G401.6 (cell line): ENCODE results near the gene RECK.
"Not testable (repeated sequence)": the region's sequence is repeated elsewhere in the genome, so short reads cannot be mapped to it uniquely, and the experiment has no call there.

ENCODE experiments used
- FAIRE-seq: peaks from 2 replicates; lab custom pipeline; 2012; peaks lifted over from hg19 to GRCh38; lab: Jason Lieb, UNC

Gene RECK

DNA sequence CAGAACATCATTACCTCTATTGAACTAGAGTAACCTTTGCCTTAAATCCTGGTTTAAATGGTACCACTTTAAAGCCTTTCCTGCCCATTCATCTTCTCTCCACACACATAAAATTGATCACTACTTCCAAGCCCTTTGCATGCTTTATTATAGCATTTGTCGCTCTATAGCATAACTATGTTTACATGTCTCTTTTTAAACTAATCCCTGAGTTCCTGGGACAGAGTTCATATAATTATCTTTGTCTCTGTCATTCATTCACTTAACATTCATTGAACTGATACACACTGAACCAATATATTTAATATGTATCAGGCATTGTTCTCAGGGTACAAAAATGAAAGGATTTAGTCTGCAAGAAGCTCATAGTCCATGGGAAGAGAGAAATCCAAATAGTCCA, 37.3 kb downstream of the RECK start:
- no peak for FAIRE-seq

GRCh38 chr9:36074870-36075532, 38.3 kb downstream of the RECK start:
- FAIRE-seq: peak; percentile 3

GRCh38 chr9:36078051-36078450, 41.3 kb downstream of the RECK start:
- no peak for FAIRE-seq

DNA sequence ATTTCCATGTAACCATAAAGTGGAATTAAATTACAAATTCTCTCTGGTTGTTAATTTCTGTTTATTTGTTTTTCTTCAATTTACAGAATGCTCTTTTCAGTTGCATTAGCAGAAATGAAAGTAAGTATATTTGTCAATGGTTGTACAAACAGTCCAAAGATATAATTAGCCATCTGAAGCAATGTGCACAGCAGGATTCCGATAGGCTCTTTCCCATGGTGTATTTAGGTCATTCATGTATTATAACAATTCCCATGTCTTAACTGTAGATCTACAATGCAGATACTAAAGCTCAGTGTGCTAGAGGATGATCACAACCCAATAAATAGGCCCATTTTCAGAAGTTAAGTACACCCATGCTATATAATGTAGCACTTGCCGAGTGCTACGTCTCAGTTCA, 43.8 kb downstream of the RECK start:
- no peak for FAIRE-seq

DNA sequence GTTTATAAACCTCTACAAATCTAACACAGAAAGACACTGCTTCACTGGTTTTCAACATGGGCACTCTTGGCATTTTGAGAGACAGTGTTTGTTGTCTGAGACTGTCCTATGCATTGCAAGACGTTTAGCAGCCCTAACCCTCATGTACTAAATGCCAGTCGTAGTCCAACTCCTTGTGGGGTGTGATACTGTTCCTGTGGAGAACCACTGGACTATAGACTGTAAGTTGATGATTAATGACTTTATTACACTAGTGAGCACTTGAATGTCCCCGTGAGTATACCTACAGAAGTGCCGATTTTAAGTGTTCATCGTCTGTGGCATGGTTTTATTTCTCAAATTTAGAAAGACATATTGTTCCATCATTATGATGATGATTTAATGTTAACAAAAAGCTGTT, 46.2 kb downstream of the RECK start:
- no peak for FAIRE-seq

GRCh38 chr9:36086442-36086841, 49.7 kb downstream of the RECK start:
- no peak for FAIRE-seq

GRCh38 chr9:36087054-36087453, 50.3 kb downstream of the RECK start:
- FAIRE-seq: not testable (repeated sequence)

GRCh38 chr9:36088020-36088419, 51.3 kb downstream of the RECK start:
- no peak for FAIRE-seq

- peak; percentile 13 for FAIRE-seq
Observed at GRCh38 chr9:36091026-36091953, 54.6 kb downstream of the RECK start.

DNA sequence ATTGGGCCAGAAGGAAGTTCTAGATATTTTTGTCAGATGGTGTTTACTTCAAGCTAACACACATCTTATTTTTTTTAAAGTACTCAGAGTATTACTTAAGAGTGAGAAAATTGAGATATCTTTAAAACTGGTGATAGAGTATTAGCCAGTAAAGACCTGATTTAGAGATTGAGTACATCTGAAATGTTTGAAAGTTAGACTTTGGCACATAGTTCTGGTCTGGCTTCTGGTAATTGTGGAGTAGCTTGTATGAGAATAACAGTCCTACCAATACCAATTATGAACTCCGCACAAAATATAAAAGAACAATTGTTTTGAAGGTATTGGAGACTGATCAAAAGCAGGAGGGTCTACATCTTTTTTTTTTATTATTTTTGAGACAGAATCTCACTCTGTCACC, 55.3 kb downstream of the RECK start:
- FAIRE-seq: no peak

DNA sequence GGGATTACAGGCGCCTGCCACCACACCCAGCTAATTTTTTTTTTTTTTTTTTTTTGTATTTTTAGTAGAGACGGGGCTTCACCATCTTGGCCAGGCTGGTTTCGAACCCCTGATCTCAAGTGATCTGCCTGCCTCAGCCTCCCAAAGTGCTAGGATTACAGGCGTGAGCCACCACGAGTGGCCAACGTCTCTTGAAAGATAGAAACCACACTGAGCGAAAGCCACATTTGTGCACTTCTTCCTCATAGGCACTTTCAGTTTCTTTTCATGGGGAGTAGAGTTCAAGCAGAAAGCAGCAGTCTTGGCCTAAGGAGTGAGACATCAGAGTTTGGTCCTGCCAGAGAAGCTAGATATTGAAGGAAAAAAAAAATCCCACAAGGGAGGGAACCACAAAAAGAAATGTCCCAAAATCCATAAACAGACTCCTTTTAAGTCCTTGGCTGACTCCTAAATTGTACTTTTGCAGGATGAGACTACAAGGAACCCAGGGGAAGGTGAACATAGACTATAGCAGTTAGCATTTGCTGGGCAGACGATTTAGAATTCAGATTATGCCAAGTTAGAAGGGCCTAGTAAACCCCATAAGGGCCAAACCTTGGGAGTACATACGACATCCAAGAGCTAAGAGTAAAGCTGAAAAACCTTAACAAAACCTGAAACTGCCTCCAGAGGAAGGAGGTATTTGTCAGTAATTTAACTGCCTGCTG, 55.9 kb downstream of the RECK start:
- FAIRE-seq: no peak

DNA sequence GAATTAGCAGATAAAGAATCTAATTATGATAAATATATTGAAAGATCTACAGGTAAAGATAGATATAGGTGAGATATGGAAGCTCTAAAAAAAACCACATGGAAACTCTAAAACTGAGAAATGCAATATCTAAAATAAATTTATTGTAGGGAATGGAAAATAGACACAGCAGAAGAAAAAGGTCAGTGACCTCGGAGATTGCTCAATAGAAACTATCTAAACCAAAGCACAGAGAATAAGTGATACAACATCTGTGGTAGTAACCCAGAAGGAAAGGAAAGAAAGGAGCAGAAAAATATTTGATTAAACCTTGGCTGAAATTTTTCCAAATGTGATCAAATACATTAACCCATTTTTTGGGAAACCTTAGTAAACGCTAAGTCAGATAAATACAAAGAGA, 56.7 kb downstream of the RECK start:
- no peak for FAIRE-seq

DNA sequence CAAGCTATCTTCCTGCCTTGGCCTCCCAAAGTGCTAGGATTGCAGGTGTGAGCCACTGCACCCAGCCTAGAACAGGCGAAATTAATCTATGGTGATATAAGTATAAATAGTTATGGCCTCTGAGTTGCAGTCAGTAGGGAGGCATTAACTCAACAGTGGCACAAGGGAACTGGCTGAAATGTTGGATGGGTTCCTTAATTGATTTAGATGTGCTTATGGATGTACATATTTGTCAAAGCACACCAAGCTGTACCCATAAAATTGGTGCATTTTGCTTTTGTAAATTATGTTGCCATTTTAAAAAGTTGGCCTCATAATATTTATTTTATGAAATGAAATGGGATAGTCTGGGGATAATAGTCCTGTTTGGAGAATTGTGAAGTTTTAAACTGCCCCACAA, 63.0 kb downstream of the RECK start:
- FAIRE-seq: no peak

GRCh38 chr9:36100532-36100931, 63.8 kb downstream of the RECK start:
- FAIRE-seq: no peak

GRCh38 chr9:36101916-36102741, 65.4 kb downstream of the RECK start:
- no peak for FAIRE-seq

DNA sequence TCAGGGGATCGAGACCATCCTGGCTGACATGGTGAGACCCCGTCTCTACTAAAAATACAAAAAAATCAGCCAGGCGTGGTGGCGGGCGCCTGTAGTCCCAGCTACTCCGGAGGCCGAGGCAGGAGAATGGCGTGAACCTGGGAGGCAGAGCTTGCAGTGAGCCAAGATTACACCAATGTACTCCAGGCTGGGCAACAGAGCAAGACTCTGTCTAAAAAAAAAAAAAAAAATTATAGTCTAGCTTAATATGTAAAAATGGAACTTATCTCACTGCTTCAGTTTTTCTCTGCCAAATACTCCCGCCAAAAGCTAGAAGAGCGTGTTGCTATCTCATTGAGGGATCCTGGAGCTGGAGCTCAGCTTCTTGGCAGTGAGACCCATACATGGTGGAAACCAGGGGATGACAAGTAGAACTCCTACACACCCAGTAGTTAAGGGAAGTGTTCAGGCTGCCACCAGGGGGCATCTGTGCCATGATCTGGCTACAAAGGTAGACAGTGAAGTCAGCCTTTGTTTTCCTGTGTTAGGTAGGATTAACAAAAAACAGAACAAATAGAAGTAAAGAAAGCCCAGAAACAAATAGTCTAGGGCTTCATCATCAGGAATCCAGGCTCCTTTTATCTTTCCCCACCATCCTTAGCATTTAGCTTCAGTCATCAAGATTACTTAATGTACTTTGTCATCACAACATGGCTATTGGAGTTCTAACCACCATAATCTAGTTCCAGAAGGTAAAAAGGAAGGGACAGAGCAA, 66.2 kb downstream of the RECK start:
- FAIRE-seq: peak; percentile 89

DNA sequence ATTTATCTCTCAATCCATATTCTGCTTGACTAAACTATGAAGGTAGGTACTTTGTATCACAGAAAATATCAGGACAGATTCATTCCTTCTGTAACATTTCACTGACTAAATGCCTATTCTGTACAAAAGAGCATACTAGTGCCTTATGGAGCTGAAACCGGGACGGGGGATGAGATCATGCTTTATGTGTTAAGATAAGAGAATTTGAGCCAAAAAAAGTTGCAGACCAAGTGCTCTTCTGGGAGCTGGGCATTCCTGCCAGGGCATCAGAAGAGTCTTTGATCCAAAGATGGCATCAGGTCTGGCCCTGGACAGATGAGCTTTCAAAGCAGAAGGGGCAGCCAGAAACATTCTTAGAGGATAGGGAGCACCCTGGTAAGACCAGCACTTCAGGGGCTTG, 72.4 kb downstream of the RECK start:
- no peak for FAIRE-seq

DNA sequence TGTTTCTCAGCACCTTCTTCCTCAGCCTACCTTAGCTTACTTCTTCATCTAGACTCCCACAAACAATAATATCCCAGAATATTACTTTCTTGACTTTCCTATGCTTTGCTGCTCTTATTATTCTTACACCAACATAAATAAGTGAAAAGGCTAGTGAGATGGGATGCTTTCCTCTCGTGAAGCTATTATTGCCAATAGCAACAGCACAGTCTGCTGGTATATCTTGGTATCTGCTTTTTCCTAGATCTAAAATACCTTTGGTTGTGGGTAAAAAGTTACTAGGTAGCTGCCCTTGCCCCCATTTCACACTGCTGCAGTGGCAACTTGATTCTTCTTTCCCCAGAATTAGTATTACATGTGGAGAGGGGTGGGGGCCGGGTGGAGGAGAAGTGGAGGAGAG, 73.7 kb downstream of the RECK start:
- no peak for FAIRE-seq

DNA sequence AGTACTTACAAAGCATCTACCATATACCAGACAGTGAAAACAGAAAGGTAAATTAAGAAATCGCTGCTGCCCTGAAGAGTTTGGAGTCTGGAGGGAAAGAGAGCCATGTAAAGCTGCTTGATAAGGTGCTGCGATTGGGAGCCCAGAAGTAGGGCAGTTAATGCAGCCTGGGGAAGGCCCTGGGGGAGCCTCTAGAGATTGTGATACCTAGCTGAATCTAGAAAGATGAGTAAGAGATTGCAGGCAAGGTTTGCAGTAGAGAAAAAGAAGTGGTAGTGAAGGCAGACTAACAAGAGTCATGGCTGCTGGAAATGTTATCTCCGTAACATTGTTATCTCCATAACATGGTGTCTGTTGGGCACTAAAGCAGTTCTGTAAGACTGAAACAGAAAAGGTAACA, 75.8 kb downstream of the RECK start:
- FAIRE-seq: no peak

GRCh38 chr9:36113999-36114398, 77.3 kb downstream of the RECK start:
- FAIRE-seq: no peak

DNA sequence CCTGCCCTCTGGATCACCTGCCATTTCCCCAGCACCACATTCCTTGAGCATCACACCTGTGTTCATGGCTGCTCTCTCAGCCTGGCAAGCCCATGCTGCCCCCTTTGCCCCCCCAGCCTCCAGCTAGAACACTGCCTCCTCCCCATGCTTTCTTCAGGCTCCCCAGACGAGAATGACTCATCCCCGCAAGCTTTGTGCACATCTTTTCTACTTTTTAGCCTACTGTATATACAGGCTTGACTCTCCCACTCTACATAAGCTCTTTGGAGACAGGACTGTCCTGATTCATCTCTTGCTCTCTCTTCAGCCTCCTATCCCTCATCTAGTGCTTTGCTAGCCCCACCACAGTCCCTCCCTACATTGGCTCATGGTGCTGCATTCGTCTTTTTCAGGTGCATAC, 79.9 kb downstream of the RECK start:
- FAIRE-seq: no peak

GRCh38 chr9:36118201-36118600, 81.5 kb downstream of the RECK start:
- FAIRE-seq: no peak
